Psoas muscle (tissue), 8 donors: ENCODE measurements around the gene PACSIN3. TPM values are rescaled to one million over a fixed set of nuclear protein-coding genes. Genes with fewer than 3 reads are reported as not detected.

Experiments
- ATAC-seq, 4 donors: fragments of 200-7000 bp; cut with Tn5 transposase; one replicate each; pipeline ENCODE4 v1.9.1; 2020; ENCODE audit warnings: moderate library complexity in 3 of 4, mild to moderate bottlenecking in 2 of 4
- DNase-seq, 2 donors: peaks; one replicate each; pipeline ENCODE4 v3.0.0-alpha.2; 2020
- H3K27ac ChIP-seq: fragments of 200-600 bp; one replicate; pipeline ENCODE4 v1.8.0; 2022
- H3K27me3 ChIP-seq, 3 donors: fragments of 200-600 bp in 1 of 3; one replicate each; pipeline versions ENCODE4 v1.6.1 to v1.8.0; 2013 to 2022; ENCODE audit warnings: low read length in 2 of 3, mild to moderate bottlenecking in 2 of 3, moderate library complexity in 1 of 3; ENCODE audit not compliant: insufficient read depth in 3 of 3
- H3K36me3 ChIP-seq, 2 donors: fragments of 200-600 bp in 1 of 2; one replicate each; pipeline versions ENCODE4 v1.6.1 to v1.8.0; 2013 to 2022; ENCODE audit warnings: low read depth in 1 of 2, mild to moderate bottlenecking in 1 of 2, moderate library complexity in 1 of 2; ENCODE audit not compliant: insufficient read depth in 1 of 2
- H3K4me1 ChIP-seq: fragments of 200-600 bp; one replicate; pipeline ENCODE4 v1.8.0; 2022
- H3K4me3 ChIP-seq: fragments of 200-600 bp; one replicate; pipeline ENCODE4 v1.8.0; 2022; ENCODE audit warnings: mild to moderate bottlenecking
- H3K9me3 ChIP-seq: fragments of 200-600 bp; one replicate; pipeline ENCODE4 v1.8.0; 2022
- WGBS, 3 donors: extraction: QIAGEN DNeasy Blood & Tissue Kit; methylation state at CpG; one replicate each; pipeline versions ENCODE4 v1.1.6 to v1.1.7; 2013; 5-methylcytosine and 5-hydroxymethylcytosine counted together
- intact Hi-C, 2 donors: fragments of 100-400 bp; cut with DNase I; formaldehyde crosslinking; loops; one replicate each; pipeline versions ENCODE4 v1.11.0 to v1.14.2; 2022
- polyA plus RNA-seq, 3 donors: library from polyadenylated mRNA; stranded (reverse); fragments of 200-250 nt; gene quantifications; one replicate each; pipeline ENCODE4 v1.2.3, GENCODE V29; 2013
- total RNA-seq, 4 donors: library from RNA; stranded (reverse); fragmentation: NEBNext Ultra II Directional in 2 of 4; extraction: Animal tissue kit (Norgen Biotek cat#: 25700) in 2 of 4; gene quantifications; one replicate each; pipeline versions ENCODE4 v1.2.1 to v1.2.4, GENCODE V29; 2021 to 2023
- TF ChIP-seq, protein P1 (sequence below): fragments of 200-600 bp; IDR thresholded peaks from one replicate; pipeline ENCODE4 v1.8.0; 2022; ENCODE audit warnings: antibody characterized with exemption
- donor health status: healthy with polysubstance abuse.
- donor health status: DM: no; HTN: no; CAD: no; lungs with moderate emphysema.
- donor health status: Bipolar disorder and iron deficiency.
- donor health status: healthy.
- donor health status: DM: yes; HTN: yes; CAD: no.
- donor health status: DM: no; HTN: no; CAD: no.
- donor health status: DM: no; HTN: no; CAD: no.
- donor health status: DM: yes; HTN: yes; CAD: no.

The PACSIN3 gene
- total and polyA plus RNA-seq, 7 donors: 90.4 to 430 (median 284) TPM

DNA sequence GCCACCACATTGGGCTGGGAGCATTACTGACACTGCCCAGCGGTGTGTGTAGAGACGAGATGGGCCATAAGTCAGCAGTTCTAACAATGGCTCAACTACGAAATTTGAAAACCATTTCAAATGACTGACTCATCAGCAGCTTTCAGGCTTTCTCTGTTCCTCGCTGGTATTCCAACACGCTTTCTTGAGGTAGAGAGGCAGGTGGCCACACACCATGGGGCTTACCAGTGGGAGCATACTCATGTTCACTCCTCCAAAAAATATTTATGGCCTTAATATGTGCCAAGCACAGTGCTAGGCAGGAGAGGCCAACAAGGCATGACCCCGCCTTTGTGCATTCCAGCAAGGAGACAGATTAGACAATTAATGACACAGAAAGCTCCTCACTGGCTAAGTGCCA, 29.9 kb downstream of the PACSIN3 start:
- ATAC-seq: peak in 3 of 4 donors; percentile 8 to 26 (median 9)
- WGBS, 3 donors: 68 to 91% (median 75%) methylated on average over 6 of the region's 6 CpGs
- no peaks in the 10 kb centered on the region for H3K27me3 ChIP-seq

DNA sequence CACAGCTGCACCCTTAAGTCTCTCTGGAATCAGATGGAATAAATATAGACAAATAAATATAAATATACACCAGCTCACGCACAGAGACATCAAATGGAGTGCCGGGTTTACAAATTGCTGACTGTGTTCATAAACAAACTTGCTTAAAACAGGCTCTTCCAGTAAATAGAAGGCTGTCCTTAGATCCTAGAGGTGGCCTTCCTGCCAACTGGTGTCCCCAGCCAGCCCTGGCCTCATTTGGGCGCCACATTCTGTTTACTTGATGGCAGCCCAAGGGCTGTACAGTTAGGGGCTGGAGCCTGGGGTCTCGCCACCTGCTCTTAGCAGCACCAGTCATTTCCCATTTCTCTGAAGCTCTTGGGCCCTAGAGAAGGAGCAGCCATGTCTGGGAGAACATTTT, 30.4 kb downstream of the PACSIN3 start:
- H3K27ac ChIP-seq: no peak overlapping the region
- intact Hi-C loops: no loop called here
- H3K27me3 ChIP-seq: no peaks in the 10 kb centered on the region
- WGBS, 3 donors: 83 to 95% (median 85%) methylated on average over 4 of the region's 4 CpGs
- no peaks in the 10 kb centered on the region for H3K9me3 ChIP-seq
- H3K4me1 ChIP-seq: peaks cover 7% of the 10 kb centered on the region
- no peak for ATAC-seq
- DNase-seq: no peak
- H3K36me3 ChIP-seq: no peaks in the 10 kb centered on the region
- H3K4me3 ChIP-seq: no peak overlapping the region
- TF ChIP-seq, protein P1, sequence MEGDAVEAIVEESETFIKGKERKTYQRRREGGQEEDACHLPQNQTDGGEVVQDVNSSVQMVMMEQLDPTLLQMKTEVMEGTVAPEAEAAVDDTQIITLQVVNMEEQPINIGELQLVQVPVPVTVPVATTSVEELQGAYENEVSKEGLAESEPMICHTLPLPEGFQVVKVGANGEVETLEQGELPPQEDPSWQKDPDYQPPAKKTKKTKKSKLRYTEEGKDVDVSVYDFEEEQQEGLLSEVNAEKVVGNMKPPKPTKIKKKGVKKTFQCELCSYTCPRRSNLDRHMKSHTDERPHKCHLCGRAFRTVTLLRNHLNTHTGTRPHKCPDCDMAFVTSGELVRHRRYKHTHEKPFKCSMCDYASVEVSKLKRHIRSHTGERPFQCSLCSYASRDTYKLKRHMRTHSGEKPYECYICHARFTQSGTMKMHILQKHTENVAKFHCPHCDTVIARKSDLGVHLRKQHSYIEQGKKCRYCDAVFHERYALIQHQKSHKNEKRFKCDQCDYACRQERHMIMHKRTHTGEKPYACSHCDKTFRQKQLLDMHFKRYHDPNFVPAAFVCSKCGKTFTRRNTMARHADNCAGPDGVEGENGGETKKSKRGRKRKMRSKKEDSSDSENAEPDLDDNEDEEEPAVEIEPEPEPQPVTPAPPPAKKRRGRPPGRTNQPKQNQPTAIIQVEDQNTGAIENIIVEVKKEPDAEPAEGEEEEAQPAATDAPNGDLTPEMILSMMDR: no peak

More for the DNA sequence above, 29.9 kb downstream of the PACSIN3 start:
- intact Hi-C loops: no loop called here
- TF ChIP-seq, protein P1: no peak
- Histone ChIP-seq H3K9me3 (no peaks in the 10 kb centered on the region), H3K4me3 (no peak overlapping the region), H3K4me1 (peaks cover 11% of the 10 kb centered on the region), H3K27ac (no peak overlapping the region), H3K36me3 (no peaks in the 10 kb centered on the region)
- no peak for DNase-seq

DNA sequence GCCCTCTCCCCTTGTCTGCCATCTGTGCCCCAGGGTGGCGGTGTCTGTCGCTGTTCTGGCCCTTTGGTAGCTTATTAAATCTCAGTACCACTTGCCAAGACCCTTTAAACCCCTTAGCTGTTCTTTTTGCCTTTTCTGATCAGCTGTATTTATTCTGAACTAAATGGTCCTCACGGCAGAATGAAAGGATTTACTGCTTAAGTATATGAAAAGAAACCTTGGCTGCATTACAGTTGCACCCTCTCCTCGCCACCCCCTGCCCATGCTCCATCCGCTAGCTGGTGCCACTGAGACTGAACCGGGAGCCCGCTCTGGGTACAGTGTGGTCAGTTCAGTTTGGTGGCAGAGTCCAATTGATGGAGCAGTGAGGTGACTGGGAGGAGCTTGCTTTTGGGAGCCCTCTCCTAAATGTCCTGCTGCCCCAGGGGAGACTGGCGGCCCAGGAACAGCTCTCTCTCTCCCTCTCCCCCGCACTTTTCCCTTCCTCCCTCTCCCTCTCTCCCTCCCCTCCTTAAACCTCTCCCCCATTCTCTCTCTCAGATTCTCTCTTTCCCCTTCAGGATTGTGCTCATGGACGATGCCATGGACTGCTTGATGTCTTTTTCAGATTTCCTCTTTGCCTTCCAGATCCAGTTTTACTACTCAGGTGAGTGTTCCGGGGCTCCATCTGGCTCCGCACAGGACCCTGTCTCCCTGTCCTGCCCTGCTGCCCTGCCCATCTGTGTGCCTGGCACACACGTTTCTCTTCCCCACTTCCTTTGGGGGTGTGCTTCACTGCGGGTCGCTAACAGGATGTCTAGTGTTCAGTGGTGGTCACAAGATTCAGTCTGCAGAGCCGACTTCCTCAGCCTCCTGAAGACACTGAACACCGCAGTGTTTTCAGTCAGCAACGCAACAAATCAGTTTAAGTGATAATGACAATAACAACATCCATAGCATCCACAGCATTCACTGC, 31.3 kb downstream of the PACSIN3 start:
- ATAC-seq (no peak), DNase-seq (no peak)
- Histone ChIP-seq H3K36me3 (no peaks in the 10 kb centered on the region), H3K27ac (no peak overlapping the region), H3K9me3 (no peaks in the 10 kb centered on the region), H3K4me3 (no peak overlapping the region), H3K27me3 (no peaks in the 10 kb centered on the region), H3K4me1 (peaks cover 7% of the 10 kb centered on the region)
- WGBS, 3 donors: 70 to 79% (median 73%) methylated on average over 18 of the region's 18 CpGs
- TF ChIP-seq, protein P1: no peak
- intact Hi-C loops: loop anchor here in 1 of 2 donors (5.0 kb wide), 2 partner anchors 153 to 238 kb away; partner anchors contain the start of gene LRP4

DNA sequence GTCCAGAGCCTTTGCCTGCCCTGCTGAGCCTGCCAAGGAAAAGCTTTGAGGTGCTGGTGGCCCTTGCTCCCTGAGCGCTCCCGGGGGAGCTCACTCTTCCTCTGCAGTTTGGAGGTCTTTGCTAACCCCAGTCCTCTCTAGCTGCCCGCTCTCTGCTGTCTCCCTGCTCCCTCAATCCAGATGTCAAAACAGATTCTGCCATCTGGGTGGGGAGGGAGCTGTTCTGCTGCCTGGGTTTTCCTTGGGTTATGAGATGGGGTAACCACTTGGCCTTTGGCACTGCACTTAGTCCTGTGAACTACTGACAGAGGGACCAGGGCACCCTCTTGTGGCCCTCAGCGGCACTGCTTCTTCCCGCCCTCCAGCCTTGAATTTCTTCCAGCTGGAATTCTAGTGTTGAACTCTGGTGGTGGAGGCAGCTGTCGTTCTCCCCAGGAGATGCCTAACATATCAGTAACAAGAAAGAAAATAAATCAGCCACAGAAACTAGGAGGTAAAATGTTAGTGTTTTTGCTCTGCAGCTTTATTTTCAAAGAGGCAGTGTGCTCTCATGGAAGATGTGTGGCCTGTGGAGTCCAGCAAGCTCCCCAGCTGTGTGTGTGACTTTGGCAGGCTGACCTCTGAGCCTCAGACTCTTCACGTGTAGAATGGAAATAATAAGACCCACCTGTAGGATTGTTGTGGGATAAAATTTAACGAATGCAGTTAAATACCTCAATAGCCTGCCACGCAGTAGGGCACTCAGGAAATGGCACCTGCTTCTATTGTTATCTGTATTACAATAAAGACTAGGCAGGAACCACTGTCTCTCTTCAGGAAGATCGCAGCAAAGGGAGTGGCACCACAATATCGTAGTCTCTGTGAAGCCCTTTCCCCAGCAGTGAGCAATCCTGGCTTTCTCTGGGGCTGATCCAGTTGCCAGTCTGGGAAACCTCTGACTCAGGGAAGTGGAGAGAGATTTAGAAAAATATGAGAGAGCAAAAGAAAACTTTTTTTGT, 33.0 kb downstream of the PACSIN3 start:
- Histone ChIP-seq H3K27ac (peak overlapping the region; percentile 71), H3K36me3 (no peaks in the 10 kb centered on the region), H3K4me1 (peaks cover 19% of the 10 kb centered on the region), H3K9me3 (no peaks in the 10 kb centered on the region), H3K27me3 (no peaks in the 10 kb centered on the region), H3K4me3 (no peak overlapping the region)
- DNase-seq (peak; percentile 81 to 89), ATAC-seq (peak; percentile 78 to 88 (median 82))
- 25 to 32% (median 27%) methylated on average over 11 of the region's 11 CpGs for WGBS, 3 donors
- TF ChIP-seq, protein P1: peak; percentile 95
- intact Hi-C loops: loop anchor here (2.0 to 5.0 kb wide), 3 partner anchors 151 to 264 kb away; partner anchors contain the start of gene LRP4 (in 1 of the 2)
